DOHH2 (cell line): Measurements from ENCODE around the gene PCBD2.

Experiments
- EZH2phosphoT487 ChIP-seq: fragments of 200-600 bp; sonication (generic); IDR thresholded peaks from 2 replicates; pipeline ENCODE4 v1.6.1; 2017; ENCODE audit warnings: borderline replicate concordance, mild to moderate bottlenecking, antibody characterized with exemption, low read length, moderate library complexity, mixed read lengths
- TF ChIP-seq, protein P1 (sequence below): fragments of 200-600 bp; sonication (generic); IDR thresholded peaks from one replicate; pipeline ENCODE4 v1.5.1; 2014; ENCODE audit warnings: antibody characterized with exemption, mild to moderate bottlenecking, low read depth, low read length; ENCODE audit not compliant: poor library complexity, severe bottlenecking

DNA sequence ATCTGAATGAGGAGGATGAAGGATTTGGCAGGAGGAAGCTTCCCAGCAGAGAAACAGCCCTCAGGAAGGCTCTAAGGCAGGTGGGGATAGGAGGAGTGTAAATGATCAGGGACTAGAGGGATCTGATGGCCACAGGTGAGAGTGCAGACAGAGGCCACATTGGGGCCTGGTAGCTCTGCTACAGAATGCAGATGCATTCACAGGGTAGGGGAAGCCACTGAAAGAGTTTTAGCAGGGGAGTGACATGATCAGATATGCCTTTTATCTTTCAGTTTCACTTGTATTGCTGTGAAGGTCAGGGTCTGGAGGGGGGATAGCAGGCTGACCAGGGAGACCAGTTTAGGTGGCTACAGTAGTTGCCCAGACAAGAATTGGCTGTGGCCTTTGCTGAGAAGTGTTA, 27.8 kb upstream of the PCBD2 start:
- TF ChIP-seq, protein P1, sequence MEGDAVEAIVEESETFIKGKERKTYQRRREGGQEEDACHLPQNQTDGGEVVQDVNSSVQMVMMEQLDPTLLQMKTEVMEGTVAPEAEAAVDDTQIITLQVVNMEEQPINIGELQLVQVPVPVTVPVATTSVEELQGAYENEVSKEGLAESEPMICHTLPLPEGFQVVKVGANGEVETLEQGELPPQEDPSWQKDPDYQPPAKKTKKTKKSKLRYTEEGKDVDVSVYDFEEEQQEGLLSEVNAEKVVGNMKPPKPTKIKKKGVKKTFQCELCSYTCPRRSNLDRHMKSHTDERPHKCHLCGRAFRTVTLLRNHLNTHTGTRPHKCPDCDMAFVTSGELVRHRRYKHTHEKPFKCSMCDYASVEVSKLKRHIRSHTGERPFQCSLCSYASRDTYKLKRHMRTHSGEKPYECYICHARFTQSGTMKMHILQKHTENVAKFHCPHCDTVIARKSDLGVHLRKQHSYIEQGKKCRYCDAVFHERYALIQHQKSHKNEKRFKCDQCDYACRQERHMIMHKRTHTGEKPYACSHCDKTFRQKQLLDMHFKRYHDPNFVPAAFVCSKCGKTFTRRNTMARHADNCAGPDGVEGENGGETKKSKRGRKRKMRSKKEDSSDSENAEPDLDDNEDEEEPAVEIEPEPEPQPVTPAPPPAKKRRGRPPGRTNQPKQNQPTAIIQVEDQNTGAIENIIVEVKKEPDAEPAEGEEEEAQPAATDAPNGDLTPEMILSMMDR: no peak
- no peak for TF ChIP-seq EZH2phosphoT487
